Activated naive CD4-positive, alpha-beta T cell treated with anti-CD3 and anti-CD28 coated beads, Interleukin-2, amount 10 ng/mL, durations not matched to agents 7 days and 5 days (primary cell): Measurements from ENCODE around the gene SPTBN5.

Experiments
- CTCF ChIA-PET: fragments of 350-600 bp; sonication (Branson Sonifier 250); formaldehyde crosslinking; loops from one replicate; lab custom pipeline; 2021; ENCODE audit warnings: antibody characterized with exemption; lab: Charles Lee
- DNase-seq: peaks from one replicate; pipeline ENCODE4 v3.0.0-alpha.2; 2020
- H3K27ac Mint-ChIP-seq: one replicate; pipeline ENCODE4 v1.8.0; 2021; ENCODE audit warnings: mild to moderate bottlenecking, moderate library complexity, mixed read lengths
- H3K27me3 Mint-ChIP-seq: one replicate; pipeline ENCODE4 v1.8.0; 2021; ENCODE audit warnings: mild to moderate bottlenecking, mixed read lengths
- H3K36me3 Mint-ChIP-seq: one replicate; pipeline ENCODE4 v1.8.0; 2021; ENCODE audit warnings: mixed read lengths
- H3K4me1 Mint-ChIP-seq: one replicate; pipeline ENCODE4 v1.8.0; 2021; ENCODE audit warnings: mixed read lengths
- H3K4me3 Mint-ChIP-seq: one replicate; pipeline ENCODE4 v1.8.0; 2021; ENCODE audit warnings: mild to moderate bottlenecking, moderate library complexity, mixed read lengths
- H3K9me3 Mint-ChIP-seq: one replicate; pipeline ENCODE4 v1.8.0; 2021; ENCODE audit warnings: mixed read lengths

The SPTBN5 gene

DNA sequence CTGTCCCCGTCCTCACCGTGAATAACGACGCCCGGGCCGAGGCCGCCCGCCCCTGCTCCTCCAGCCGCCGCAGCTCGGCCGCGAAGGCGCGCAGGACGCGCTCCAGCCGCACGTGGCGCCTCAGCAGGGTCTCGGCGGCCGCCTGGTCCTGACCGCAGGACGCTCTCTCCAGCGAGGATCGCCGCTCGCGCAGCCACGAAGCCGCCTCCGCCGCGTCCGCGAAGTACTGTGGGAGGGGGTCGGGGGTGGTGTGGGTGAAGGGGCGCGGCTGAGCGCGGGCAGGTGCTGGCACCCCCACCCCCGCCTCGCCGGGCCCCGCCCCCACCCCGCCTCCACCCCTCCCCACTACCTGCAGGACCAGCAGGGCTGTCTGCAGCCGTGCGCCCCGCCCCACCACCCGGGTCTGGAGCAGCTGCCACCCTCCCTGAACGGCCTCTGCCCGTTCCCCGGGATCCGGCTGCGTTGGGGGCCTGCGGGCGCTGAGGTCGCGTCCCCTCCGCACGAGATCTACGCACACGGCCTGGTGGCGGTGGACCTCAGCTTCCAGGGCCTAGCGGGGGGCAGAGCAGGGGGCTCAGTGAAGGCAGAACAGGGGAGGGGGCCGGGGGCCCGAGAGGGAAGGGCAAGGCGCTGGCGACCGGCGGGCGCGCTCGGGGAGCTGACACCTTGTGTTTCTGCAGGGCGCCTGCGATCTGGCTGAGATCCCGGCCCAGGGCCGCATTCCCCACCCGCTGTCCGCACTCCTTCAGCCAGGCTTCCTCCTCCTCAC, 11.7 kb downstream of the SPTBN5 start:
- Mint-ChIP-seq H3K9me3 (no peaks in the 10 kb centered on the region), H3K4me3 (no peak overlapping the region)

DNA sequence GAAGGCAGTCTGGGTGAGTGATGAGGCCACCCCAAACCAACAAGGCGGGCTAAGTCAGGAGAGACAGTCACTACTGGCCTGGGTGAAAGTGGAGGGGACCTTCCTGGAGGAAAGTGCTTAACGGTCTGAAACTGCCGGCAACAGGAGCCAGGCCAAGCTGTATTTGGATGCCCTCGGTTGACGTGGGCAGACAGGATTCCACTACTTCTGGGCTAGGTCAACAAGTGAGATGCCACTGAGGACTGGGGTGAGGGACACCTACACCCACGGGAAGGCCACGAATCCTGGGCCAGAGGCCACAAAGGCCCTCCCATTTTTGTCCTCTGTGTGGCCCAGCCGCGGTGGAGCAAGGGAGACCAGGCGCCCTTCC, 12.3 kb downstream of the SPTBN5 start:
- DNase-seq = no peak
- CTCF ChIA-PET = interaction anchor here (0.7 to 0.9 kb wide), 2 partner anchors 23 to 109 kb away, joined by 4 read pairs; no protein-coding TSS in a partner anchor
- no peaks in the 10 kb centered on the region for H3K36me3 Mint-ChIP-seq
- H3K27ac Mint-ChIP-seq = no peak overlapping the region
- H3K27me3 Mint-ChIP-seq = peaks cover 49% of the 10 kb centered on the region
- peaks cover 8% of the 10 kb centered on the region for H3K4me1 Mint-ChIP-seq
- no peaks in the 10 kb centered on the region for H3K9me3 Mint-ChIP-seq
- H3K4me3 Mint-ChIP-seq = no peak overlapping the region

More for the DNA sequence above, 11.7 kb downstream of the SPTBN5 start:
- no peaks in the 10 kb centered on the region for H3K36me3 Mint-ChIP-seq
- H3K27ac Mint-ChIP-seq = no peak overlapping the region
- no peak for DNase-seq
- H3K4me1 Mint-ChIP-seq = peaks cover 8% of the 10 kb centered on the region
- CTCF ChIA-PET = interaction anchor here (0.7 kb wide), 2 partner anchors 23 to 109 kb away, joined by 3 to 4 read pairs; no protein-coding TSS in a partner anchor
- peaks cover 49% of the 10 kb centered on the region for H3K27me3 Mint-ChIP-seq

DNA sequence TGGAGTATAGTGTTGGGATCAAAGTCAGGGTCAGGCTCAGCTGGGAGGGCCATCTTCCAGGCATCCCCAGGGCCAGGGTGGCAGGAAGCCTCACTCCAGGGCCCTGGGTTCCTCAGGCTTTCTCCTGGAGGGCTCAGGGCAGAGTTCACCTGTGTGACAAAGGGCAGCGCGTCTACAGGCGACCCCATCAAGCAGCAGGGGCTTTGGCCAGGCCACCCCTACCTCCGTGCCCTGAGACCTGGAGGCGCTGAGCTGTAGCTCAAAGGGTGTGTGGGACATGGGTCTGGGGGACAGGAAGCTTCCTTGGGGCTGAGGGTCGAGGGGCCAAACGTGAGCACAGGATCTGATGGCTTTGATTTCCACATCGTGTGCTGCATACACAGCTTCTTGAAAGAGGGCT, 12.8 kb downstream of the SPTBN5 start:
- no peak for DNase-seq
- Mint-ChIP-seq H3K36me3 (no peaks in the 10 kb centered on the region), H3K27me3 (peaks cover 49% of the 10 kb centered on the region), H3K4me3 (no peak overlapping the region), H3K27ac (no peak overlapping the region), H3K4me1 (peaks cover 8% of the 10 kb centered on the region), H3K9me3 (no peaks in the 10 kb centered on the region)
- CTCF ChIA-PET = interaction anchor here (0.7 to 0.9 kb wide), 2 partner anchors 24 to 108 kb away, joined by 4 read pairs; no protein-coding TSS in a partner anchor

DNA sequence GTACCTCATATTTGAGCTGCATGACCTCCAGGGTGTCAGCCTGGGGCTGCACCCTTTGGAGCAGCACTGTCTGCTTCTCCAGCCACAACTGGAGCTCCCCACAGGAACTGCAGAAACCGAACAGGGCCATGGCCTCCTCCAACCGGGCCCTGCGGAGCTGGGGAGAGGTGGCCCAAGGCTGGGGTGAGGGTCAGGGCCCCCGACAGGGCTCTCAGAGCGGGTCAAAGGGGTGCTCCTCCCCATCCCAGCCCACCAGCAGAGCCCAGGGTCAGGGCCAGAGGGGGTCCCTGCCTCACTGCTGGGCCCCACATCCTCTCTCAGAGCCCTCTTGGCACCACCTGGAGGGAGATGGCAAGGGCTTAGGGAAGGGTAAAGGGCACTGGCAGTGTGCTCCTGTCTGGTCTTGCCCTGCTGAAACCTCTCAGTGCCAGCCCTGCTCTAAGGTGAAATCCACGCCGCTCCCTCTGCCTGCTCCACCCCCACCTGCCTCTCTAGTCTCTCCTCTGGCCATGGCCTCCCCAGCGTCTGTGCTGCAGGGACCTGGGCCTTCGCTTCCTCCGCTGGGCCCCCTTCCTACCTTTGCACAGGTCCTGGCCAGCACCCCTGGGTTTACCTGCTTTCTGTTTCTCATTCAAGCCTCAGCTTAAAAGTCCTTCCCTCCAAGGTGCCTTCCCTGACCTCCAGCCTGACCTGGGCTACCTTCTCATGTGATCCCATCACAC, 13.5 kb downstream of the SPTBN5 start:
- H3K4me3 Mint-ChIP-seq = no peak overlapping the region
- CTCF ChIA-PET = interaction anchor here (0.9 to 1.2 kb wide), 2 partner anchors 24 to 107 kb away, joined by 3 to 4 read pairs; no protein-coding TSS in a partner anchor
- DNase-seq = no peak
- no peaks in the 10 kb centered on the region for H3K36me3 Mint-ChIP-seq
- peaks cover 54% of the 10 kb centered on the region for H3K27me3 Mint-ChIP-seq
- H3K9me3 Mint-ChIP-seq = no peaks in the 10 kb centered on the region
- no peak overlapping the region for H3K27ac Mint-ChIP-seq
- peaks cover 6% of the 10 kb centered on the region for H3K4me1 Mint-ChIP-seq

DNA sequence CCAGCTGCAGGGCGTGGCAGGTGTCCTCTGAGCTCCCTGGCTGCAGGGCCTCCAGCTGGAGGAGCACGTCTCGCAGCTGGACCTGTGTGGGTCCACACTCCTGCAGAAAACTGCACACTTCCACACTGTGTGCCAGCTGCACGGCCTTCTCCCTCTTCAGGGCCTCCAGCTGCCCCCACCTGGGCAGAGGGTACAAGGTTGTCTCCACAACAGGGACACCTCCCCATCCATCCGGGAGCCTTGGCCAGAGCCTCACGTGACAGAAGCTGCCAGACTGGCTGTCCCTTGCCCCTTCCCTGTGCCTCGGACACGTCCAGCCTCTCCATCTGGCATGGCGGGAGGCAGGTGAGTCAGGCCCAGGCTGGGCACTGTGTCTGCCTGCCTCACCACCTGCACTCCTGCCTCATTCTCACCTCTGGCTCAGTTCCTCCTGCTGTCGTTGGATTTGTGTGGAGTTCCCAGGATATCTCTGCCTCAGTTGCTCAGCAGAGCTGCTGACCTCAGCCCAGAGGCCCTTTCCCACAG, 14.5 kb downstream of the SPTBN5 start:
- DNase-seq = no peak
- Mint-ChIP-seq H3K36me3 (no peaks in the 10 kb centered on the region), H3K27me3 (peaks cover 54% of the 10 kb centered on the region), H3K4me3 (no peak overlapping the region), H3K4me1 (peaks cover 5% of the 10 kb centered on the region), H3K9me3 (no peaks in the 10 kb centered on the region), H3K27ac (no peak overlapping the region)
- CTCF ChIA-PET = interaction anchor here (1.1 to 1.2 kb wide), 2 partner anchors 25 to 26 kb away, joined by 3 read pairs; no protein-coding TSS in a partner anchor

DNA sequence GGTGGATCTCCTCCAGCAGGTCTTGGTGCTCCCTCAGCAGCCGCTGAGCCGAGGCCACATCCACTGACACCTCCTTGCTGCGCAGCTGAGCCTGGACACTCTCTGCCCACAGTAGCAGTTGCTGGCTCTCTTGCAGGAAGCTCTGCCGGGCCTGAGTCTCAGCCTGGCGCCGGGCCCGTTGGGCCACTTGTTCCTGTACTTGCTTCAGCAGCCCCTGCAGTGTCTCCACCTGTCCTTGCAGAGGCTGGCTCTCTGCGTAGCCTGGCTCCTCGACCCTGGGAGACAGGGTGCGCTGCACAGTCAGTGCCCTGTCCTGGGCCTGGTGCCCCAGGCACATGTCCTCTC, 15.5 kb downstream of the SPTBN5 start:
- no peak for DNase-seq
- H3K4me3 Mint-ChIP-seq = no peak overlapping the region
- no peak overlapping the region for H3K27ac Mint-ChIP-seq
- no peaks in the 10 kb centered on the region for H3K36me3 Mint-ChIP-seq
- H3K9me3 Mint-ChIP-seq = no peaks in the 10 kb centered on the region
- H3K4me1 Mint-ChIP-seq = peaks cover 5% of the 10 kb centered on the region
- CTCF ChIA-PET = interaction anchor here (1.1 kb wide), 1 partner anchor 25 kb away, joined by 3 read pairs; no protein-coding TSS in a partner anchor
- peaks cover 62% of the 10 kb centered on the region for H3K27me3 Mint-ChIP-seq

DNA sequence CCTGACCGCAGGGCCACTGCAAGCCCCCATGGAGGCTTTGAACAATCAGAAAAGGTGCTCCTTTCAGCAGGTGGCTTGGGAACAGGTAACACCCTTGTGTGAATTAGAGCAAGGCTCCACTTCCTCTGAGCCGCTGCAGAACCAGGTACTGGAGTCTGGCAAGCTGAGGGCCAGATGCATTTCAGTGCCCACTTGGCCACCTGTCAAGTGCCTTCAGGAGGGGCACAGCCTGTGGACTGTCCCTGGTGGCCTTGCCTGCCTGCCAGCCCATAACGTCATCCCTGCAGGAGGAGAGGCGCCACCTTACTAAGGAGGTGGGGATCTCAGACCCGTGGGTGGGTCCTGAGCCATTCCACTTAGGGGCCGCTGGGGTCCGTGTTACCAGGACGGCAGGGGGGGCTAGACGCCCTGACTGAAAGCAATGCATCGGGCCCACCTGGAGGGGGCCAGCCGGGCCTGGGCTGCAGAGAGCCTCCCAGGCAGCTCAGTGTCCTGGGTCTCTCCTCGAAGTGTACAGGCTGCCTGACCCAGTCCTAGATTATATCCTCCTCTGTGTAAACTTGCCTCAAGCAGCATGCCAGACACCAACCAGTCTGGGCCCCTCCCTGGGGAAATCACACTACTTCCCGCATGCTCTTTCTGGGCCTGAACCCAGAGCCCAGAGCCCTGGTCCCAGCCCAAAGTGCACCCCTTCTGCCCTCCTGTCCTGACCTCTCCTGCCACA, 16.1 kb downstream of the SPTBN5 start:
- Mint-ChIP-seq H3K36me3 (no peaks in the 10 kb centered on the region), H3K9me3 (no peaks in the 10 kb centered on the region), H3K4me1 (peaks cover 5% of the 10 kb centered on the region), H3K4me3 (no peak overlapping the region), H3K27me3 (peaks cover 62% of the 10 kb centered on the region), H3K27ac (no peak overlapping the region)
- CTCF ChIA-PET = no interaction called here
- no peak for DNase-seq

DNA sequence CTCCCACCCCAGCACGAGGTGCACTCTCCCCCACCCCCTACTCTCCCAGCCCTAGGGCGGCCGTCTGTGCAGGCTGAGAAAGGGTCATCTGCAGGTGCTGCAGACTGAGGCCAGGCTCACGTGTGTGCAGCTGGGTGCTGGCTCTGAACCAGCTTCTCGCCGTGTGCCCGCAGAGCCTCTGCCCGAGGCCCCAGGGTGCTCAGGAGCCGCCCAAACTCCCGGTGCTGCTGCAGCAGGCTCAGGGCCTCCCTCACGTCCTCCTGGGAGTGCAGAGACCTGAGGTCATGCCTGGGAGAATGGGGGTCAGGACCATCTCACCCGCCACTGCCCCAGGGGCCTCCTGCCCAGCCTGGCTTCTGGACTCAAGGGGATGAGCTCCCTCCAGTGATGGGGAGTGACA, 17.2 kb downstream of the SPTBN5 start:
- Mint-ChIP-seq H3K27ac (no peak overlapping the region), H3K4me1 (peaks cover 3% of the 10 kb centered on the region)
- CTCF ChIA-PET = interaction anchor here (1.0 kb wide), 1 partner anchor 15 kb away, joined by 3 read pairs; no protein-coding TSS in a partner anchor

DNA sequence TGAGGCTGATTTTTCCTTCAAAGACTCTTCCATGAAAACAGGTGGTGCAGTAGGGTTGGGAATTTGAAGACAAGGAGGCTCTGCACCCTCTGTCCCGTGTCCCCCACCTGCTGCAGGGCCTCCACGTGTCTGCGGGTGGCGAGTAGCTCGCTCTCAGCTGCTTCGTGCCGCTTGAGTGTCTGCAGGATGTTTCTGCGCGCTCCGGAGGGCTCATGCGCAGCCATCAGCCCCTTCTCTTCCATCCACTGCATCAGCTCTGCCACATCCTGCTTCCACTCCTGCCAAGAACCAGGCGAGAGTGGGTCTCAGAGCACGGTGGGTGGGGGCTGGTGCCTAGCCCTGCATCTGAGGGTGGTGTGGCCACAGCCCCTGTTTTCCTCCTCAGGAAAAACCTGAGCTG, 17.8 kb downstream of the SPTBN5 start:
- H3K27ac Mint-ChIP-seq = peak overlapping the region; percentile 60
- H3K27me3 Mint-ChIP-seq = peaks cover 52% of the 10 kb centered on the region
- no peaks in the 10 kb centered on the region for H3K36me3 Mint-ChIP-seq
- peaks cover 3% of the 10 kb centered on the region for H3K4me1 Mint-ChIP-seq
- H3K4me3 Mint-ChIP-seq = no peak overlapping the region
- no peak for DNase-seq
- CTCF ChIA-PET = no interaction called here
- H3K9me3 Mint-ChIP-seq = no peaks in the 10 kb centered on the region

More for the DNA sequence above, 17.2 kb downstream of the SPTBN5 start:
- H3K9me3 Mint-ChIP-seq = no peaks in the 10 kb centered on the region
- no peak overlapping the region for H3K4me3 Mint-ChIP-seq
- H3K27me3 Mint-ChIP-seq = peaks cover 59% of the 10 kb centered on the region
- DNase-seq = no peak
- H3K36me3 Mint-ChIP-seq = no peaks in the 10 kb centered on the region

DNA sequence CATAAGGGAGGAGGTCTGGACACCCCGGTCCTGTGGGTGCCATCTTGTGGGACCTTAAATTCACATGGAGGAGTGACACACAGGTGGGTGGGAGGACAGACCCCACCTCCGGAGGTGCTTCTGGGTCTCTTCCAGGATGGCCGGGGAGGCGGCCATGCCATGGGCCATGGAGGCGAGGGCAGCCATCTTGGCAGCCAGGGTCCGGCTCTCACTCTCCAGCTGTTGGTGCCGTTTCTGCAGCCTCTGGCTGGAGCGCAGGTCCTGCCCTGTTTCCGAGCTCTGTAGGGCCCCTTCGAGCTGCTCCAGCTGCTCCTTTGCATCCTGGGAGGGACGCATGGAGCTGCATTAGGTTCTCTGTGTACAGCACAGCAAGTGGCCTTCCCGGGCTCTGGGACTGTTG, 19.1 kb downstream of the SPTBN5 start:
- H3K27me3 Mint-ChIP-seq = peaks cover 39% of the 10 kb centered on the region
- no peaks in the 10 kb centered on the region for H3K36me3 Mint-ChIP-seq
- peaks cover 10% of the 10 kb centered on the region for H3K4me1 Mint-ChIP-seq
- no peaks in the 10 kb centered on the region for H3K9me3 Mint-ChIP-seq
- no peak overlapping the region for H3K27ac Mint-ChIP-seq
- DNase-seq = no peak
- CTCF ChIA-PET = interaction anchor here (1.2 kb wide), 1 partner anchor 30 kb away, joined by 3 read pairs; no protein-coding TSS in a partner anchor
- no peak overlapping the region for H3K4me3 Mint-ChIP-seq

DNA sequence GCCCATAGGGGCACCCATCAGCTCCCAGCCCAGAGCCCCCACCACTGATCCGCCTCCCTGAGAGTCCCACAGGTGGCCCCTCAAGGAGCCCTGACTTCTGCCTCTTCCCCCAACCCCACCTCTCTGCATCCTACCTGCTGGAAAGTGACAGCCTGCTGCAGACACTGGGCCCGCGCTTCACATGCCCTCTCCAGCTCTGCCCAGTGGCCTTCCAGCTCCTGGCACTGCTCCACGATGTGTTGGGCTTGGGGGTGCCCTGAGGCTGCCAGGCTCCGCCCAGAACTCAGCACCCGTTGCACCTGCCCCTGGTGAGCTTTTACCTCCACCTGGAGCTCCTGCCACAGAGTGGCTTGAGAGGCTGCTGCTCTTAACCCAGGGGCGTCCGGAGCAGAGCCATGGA, 20.1 kb downstream of the SPTBN5 start:
- H3K27me3 Mint-ChIP-seq = peaks cover 36% of the 10 kb centered on the region
- H3K36me3 Mint-ChIP-seq = no peaks in the 10 kb centered on the region
- CTCF ChIA-PET = no interaction called here
- DNase-seq = no peak
- H3K9me3 Mint-ChIP-seq = no peaks in the 10 kb centered on the region
- H3K4me1 Mint-ChIP-seq = peaks cover 12% of the 10 kb centered on the region
- H3K4me3 Mint-ChIP-seq = no peak overlapping the region
- H3K27ac Mint-ChIP-seq = no peak overlapping the region

DNA sequence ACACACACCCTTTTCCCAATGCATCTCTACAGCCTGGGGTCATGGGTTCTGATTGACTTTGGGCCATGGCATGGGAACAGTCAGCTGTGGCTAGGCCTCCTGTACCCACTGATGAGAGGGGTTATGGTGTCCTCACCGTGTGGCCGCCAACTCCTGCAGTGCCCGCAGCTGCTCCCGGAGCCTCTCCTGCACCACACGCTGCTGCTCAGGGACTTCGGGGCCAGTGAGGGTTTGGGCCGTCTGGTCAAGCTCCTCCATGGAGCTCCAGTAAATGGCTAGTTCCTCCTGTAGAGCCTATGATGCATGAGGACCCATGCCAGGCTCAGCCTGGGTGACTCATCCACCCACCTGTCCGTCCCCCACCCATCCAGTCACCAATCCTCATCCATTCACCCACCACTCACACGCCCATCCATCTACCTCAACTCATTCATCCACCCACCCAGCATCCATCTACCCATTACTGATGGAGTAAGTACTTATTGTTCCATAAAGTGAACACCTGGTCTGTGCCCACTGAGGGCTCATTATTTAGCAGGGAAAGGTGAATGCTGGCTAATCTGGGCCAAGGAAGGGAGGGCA, 21.6 kb downstream of the SPTBN5 start:
- Mint-ChIP-seq H3K27me3 (peaks cover 39% of the 10 kb centered on the region), H3K36me3 (no peaks in the 10 kb centered on the region), H3K27ac (no peak overlapping the region), H3K4me3 (no peak overlapping the region), H3K4me1 (peaks cover 12% of the 10 kb centered on the region), H3K9me3 (no peaks in the 10 kb centered on the region)
- no peak for DNase-seq
- CTCF ChIA-PET = interaction anchor here (1.3 kb wide), 1 partner anchor 98 kb away, joined by 3 read pairs; the partner anchor contains the start of gene MAPKBP1

DNA sequence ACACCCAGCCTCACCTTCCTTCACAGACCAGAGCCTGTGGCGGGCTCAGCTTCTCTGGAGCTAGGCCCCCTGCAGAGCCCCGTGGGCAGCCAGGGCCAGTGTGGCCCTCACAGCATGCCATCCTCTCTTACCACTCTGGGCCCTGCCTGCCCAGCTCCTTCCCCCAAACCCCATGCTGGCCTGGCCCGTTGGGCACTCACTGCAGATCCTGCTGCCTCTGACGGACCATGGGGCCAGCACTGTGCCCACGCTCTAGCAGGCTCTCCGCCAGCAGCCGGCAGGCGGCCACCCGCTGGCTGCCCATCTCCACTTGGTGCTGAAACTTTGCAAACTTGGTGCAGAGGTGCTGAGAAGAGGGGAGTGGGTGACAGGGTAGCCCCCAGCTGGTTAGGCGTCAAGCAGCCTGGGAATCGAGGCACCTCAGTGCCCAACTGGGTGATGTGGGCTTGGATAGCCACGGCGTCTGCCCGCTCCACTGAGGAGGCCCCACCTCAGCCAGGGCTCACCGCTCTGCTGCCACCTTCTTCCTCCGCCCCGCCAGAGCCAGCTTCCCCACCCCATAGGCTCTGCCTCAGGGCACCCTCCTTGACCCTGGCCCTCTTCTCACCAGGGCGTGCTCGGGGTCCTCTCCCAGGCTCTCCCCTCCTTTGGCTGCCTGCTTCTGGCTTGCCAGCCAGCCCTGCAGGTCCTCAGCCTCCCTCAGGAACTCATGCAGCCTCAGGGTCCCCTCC, 22.5 kb downstream of the SPTBN5 start:
- peaks cover 12% of the 10 kb centered on the region for H3K4me1 Mint-ChIP-seq
- H3K9me3 Mint-ChIP-seq = no peaks in the 10 kb centered on the region
- peak overlapping the region; percentile 87 for H3K27ac Mint-ChIP-seq
- no peak for DNase-seq
- CTCF ChIA-PET = interaction anchor here (0.7 to 1.3 kb wide), 5 partner anchors 14 to 97 kb away, joined by 3 to 4 read pairs (median 3); partner anchors contain the start of gene MAPKBP1
- H3K36me3 Mint-ChIP-seq = no peaks in the 10 kb centered on the region
- H3K27me3 Mint-ChIP-seq = peaks cover 41% of the 10 kb centered on the region
- H3K4me3 Mint-ChIP-seq = no peak overlapping the region
